ENCODE measurements around the gene PKP2. TPM values are rescaled to one million over a fixed set of nuclear protein-coding genes. Genes with fewer than 3 reads are reported as not detected.

Gene PKP2
- total and polyA plus RNA-seq, 4 donors: 8.6 to 35.7 (median 12.8) TPM

- Histone ChIP-seq H3K27me3 (ENCODE audit: control insufficient read depth in 4 of 4, insufficient read depth in 4 of 4, low read length in 3 of 4) (no peaks in the 10 kb centered on the region), H3K9ac (ENCODE audit: low read depth in 1 of 2, low read length in 2 of 2) (no peak overlapping the region), H3K27ac (ENCODE audit: low read depth in 1 of 2, low read length in 2 of 2) (no peak overlapping the region), H3K36me3 (ENCODE audit: control insufficient read depth in 4 of 4, insufficient read depth in 3 of 4, low read depth in 1 of 4, low read length in 3 of 4) (no peaks in the 10 kb centered on the region), H3K4me3 (ENCODE audit: low read depth in 1 of 3, low read length in 3 of 3) (no peak overlapping the region), H3K9me3 (ENCODE audit: control insufficient read depth in 4 of 4, low read length in 3 of 4) (no peaks in the 10 kb centered on the region), H3K4me1 (ENCODE audit: control insufficient read depth in 4 of 4, insufficient read depth in 4 of 4, low read length in 3 of 4) (no peaks in the 10 kb centered on the region)
- WGBS: 75% methylated on average over 3 of the region's 3 CpGs
- no peak for TF ChIP-seq EGR1 (IDR thresholded peaks at IDR 0.05; ENCODE audit: low read depth in 2 of 2)
- no peak for TF ChIP-seq FOXA2 (IDR thresholded peaks at IDR 0.05)
- no peak for TF ChIP-seq CTCF (IDR thresholded peaks at IDR 0.05; ENCODE audit: low read depth, low read length, missing input control)
- DNase-seq (ENCODE audit: low spot score): no peak
These were observed 113.5 kb downstream of the PKP2 start for GRCh38 chr12:32783029-32783428.

DNA sequence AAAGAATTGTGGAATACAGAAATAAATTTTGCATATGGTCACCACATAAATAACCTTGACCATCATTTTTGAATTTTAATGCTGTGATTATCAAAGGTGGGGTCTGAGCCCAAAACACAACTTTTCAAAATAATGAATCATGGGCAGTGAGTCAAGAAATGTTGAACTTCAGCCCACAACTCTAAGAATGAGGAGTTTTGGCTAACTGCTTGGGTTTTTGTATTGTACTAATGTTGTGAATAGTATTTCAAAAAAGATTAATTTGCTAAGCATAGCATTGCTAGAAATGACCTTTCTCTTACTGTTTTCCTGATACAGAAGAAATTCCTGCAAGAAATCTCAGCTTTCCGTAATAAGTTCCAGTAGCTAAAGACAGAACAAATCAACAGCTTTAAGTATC lies 116.5 kb downstream of the PKP2 start:
- Histone ChIP-seq H3K36me3 (ENCODE audit: control insufficient read depth in 4 of 4, insufficient read depth in 3 of 4, low read depth in 1 of 4, low read length in 3 of 4) (no peaks in the 10 kb centered on the region), H3K27me3 (ENCODE audit: control insufficient read depth in 4 of 4, insufficient read depth in 4 of 4, low read length in 3 of 4) (no peaks in the 10 kb centered on the region), H3K9me3 (ENCODE audit: control insufficient read depth in 4 of 4, low read length in 3 of 4) (no peaks in the 10 kb centered on the region), H3K4me1 (ENCODE audit: control insufficient read depth in 4 of 4, insufficient read depth in 4 of 4, low read length in 3 of 4) (no peaks in the 10 kb centered on the region), H3K4me3 (ENCODE audit: low read depth in 1 of 3, low read length in 3 of 3) (no peak overlapping the region), H3K27ac (ENCODE audit: low read depth in 1 of 2, low read length in 2 of 2) (no peak overlapping the region), H3K9ac (ENCODE audit: low read depth in 1 of 2, low read length in 2 of 2) (no peak overlapping the region)
- no peak for TF ChIP-seq CTCF (IDR thresholded peaks at IDR 0.05; ENCODE audit: low read depth, low read length, missing input control)
- no peak for TF ChIP-seq RAD21 (IDR thresholded peaks at IDR 0.05)
- no peak for TF ChIP-seq EGR1 (IDR thresholded peaks at IDR 0.05; ENCODE audit: low read depth in 2 of 2)
- TF ChIP-seq HNF4A (conservative IDR thresholded peaks at IDR 0.05): no peak
- TF ChIP-seq TAF1 (conservative IDR thresholded peaks at IDR 0.05): no peak
- TF ChIP-seq, protein P1, sequence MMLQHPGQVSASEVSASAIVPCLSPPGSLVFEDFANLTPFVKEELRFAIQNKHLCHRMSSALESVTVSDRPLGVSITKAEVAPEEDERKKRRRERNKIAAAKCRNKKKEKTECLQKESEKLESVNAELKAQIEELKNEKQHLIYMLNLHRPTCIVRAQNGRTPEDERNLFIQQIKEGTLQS (IDR thresholded peaks at IDR 0.05): no peak
- TF ChIP-seq JUND (IDR thresholded peaks at IDR 0.05): no peak
- TF ChIP-seq REST (IDR thresholded peaks at IDR 0.05): no peak
- TF ChIP-seq HNF4G (IDR thresholded peaks at IDR 0.05): no peak
- no peak for TF ChIP-seq FOXA2 (IDR thresholded peaks at IDR 0.05)
- TF ChIP-seq, protein P2, sequence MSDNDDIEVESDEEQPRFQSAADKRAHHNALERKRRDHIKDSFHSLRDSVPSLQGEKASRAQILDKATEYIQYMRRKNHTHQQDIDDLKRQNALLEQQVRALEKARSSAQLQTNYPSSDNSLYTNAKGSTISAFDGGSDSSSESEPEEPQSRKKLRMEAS (IDR thresholded peaks at IDR 0.05): no peak
- TF ChIP-seq FOXA1 (IDR thresholded peaks at IDR 0.05): no peak
- TF ChIP-seq ZBTB33 (IDR thresholded peaks at IDR 0.05): no peak
- no peak for TF ChIP-seq SP1 (IDR thresholded peaks at IDR 0.05)
- TF ChIP-seq RXRA (IDR thresholded peaks at IDR 0.05): no peak
- no peak for TF ChIP-seq GABPA (IDR thresholded peaks at IDR 0.05 in 1 of 2, conservative IDR thresholded peaks at IDR 0.05 in 1 of 2)
- no peak for TF ChIP-seq YY1 (IDR thresholded peaks at IDR 0.05)
- TF ChIP-seq NR2F2 (IDR thresholded peaks at IDR 0.05): no peak
- no peak for DNase-seq (ENCODE audit: low spot score)
- WGBS: 83% methylated on average over 1 of the region's 1 CpG

Measured in liver (tissue), 9 donors.